M059J (cell line): ENCODE results near the gene PCDHGB5. TPM values are rescaled to one million over a fixed set of nuclear protein-coding genes. Genes with fewer than 3 reads are reported as not detected.
"Not testable (repeated sequence)": the region's sequence is repeated elsewhere in the genome, so short reads cannot be mapped to it uniquely, and the experiment has no call there.

Experiments
- DNase-seq: peaks from one replicate; pipeline ENCODE4 v3.0.0-alpha.2; 2012; ENCODE audit warnings: low read depth
- total RNA-seq: library from RNA; depleted of rRNA; stranded (reverse); fragments of >200 nt; shearing (Covaris generic); gene quantifications from 2 replicates; pipeline ENCODE4 v1.2.3, GENCODE V29; 2014; rRNA removed

PCDHGB5 gene
- not detected in 2 replicates for total RNA-seq

DNA sequence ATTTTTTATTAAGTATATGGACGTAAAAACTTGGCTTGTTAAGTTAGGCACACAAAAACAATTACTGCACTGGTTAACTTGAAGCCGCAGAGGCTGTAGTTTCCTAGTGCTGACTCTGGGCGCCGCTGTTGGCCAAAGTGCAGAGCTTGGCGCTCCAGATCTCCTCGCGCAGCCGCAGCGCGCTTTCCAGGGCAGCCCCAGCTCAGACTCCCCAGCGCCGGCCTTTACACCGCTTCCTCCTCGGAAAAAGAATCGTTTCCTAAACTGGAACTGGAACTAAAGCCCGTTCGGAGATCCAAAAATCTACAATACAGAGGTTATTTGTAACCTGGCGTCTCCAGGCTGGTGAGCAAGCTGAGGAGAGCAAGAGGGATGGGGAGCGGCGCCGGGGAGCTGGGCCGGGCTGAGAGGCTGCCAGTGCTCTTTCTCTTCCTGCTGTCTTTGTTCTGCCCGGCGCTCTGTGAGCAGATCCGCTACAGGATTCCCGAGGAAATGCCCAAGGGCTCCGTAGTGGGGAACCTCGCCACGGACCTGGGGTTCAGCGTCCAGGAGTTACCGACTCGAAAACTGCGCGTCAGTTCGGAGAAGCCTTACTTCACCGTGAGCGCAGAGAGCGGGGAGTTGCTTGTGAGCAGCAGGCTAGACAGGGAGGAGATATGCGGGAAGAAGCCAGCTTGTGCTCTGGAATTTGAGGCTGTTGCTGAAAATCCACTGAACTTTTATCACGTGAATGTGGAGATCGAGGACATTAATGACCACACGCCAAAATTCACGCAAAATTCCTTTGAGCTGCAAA, at the start of gene PCDHGB5:
TSS of gene PCDHGB5 (plus strand) at position 192 of the 796 bp plus-strand sequence. CDS start at position 373, 181 bp downstream.
- DNase-seq, result not testable (repeated sequence)

DNA sequence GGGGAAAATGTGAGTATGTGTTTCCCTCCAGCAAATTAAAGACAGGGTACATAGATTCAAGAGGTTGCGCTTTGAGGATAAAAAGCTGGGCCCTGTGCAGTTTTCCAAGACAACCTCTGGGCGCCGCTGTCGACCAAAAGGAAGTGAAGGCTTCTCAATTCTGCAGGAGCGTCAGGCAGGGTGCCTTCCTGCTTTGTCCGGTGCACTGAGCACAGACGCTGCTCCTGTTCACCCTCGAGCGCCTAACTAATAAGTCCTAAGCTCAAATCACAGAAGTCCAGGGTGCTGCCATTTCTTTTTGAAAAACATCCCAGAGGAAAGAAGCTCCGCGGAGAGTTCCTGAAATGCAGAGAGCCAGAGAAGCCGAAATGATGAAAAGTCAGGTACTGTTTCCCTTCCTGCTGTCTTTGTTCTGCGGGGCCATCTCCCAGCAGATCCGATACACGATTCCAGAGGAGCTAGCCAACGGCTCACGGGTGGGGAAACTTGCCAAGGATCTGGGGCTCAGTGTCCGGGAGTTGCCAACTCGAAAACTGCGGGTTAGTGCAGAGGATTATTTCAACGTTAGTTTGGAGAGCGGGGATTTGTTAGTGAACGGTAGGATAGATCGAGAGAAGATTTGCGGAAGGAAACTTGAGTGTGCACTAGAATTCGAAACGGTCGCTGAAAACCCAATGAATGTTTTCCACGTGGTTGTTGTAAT, 47.7 kb upstream of the PCDHGB5 start, which contains the start of gene PCDHGB1:
TSS of gene PCDHGB1 (plus strand) at position 183 of the 703 bp plus-strand sequence. CDS start at position 345, 162 bp downstream.
- DNase-seq, result peak; percentile 86

DNA sequence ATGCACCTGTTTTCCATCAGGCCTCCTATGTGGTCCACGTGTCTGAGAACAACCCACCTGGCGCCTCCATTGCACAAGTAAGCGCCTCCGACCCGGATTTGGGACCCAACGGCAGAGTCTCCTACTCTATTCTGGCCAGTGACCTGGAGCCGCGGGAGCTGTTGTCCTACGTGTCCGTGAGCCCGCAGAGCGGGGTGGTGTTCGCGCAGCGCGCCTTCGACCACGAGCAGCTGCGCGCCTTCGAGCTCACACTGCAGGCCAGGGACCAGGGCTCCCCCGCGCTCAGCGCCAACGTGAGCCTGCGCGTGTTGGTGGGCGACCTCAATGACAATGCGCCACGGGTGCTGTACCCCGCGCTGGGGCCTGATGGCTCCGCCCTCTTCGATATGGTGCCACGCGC, 46.2 kb upstream of the PCDHGB5 start:
- no peak for DNase-seq

DNA sequence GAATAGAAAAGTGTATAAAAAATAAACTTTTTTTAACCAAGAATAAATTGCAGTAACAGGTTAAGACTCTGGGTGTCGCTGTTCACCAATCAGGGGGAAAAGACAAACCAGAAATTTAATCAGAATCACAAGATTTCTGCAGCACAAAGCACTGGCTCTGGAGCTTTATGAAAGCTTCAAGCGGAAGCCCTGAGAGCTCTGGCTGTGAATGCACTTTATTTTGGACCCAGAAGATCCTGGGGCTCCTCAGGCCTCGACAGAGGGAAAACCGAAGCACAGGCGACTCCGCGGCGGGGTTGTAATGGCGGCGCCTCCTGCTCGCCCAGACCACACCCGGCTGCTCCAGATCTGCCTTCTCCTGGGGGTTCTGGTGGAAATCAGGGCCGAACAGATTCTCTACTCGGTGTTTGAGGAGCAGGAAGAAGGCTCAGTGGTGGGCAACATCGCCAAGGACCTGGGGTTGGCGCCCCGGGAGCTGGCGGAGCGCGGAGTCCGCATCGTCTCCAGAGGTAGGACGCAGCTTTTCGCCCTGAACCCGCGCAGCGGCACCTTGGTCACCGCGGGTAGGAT, 42.8 kb upstream of the PCDHGB5 start, which contains the start of gene PCDHGA4:
TSS of gene PCDHGA4 (plus strand) at position 122 of the 570 bp plus-strand sequence. CDS start at position 209, 87 bp downstream.
- DNase-seq, result no peak

DNA sequence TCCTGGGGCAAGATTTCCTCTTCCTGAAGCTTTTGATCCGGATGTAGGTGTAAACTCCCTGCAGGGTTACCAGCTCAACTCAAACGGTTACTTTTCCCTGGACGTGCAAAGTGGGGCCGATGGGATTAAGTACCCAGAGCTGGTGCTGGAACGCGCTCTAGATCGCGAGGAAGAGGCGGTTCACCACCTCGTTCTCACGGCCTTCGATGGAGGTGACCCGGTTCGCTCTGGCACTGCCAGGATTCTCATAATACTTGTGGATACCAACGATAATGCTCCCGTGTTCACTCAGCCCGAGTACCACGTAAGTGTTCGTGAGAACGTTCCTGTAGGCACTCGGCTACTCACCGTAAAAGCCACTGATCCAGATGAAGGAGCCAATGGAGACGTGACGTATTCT, 42.1 kb upstream of the PCDHGB5 start:
- no peak for DNase-seq

DNA sequence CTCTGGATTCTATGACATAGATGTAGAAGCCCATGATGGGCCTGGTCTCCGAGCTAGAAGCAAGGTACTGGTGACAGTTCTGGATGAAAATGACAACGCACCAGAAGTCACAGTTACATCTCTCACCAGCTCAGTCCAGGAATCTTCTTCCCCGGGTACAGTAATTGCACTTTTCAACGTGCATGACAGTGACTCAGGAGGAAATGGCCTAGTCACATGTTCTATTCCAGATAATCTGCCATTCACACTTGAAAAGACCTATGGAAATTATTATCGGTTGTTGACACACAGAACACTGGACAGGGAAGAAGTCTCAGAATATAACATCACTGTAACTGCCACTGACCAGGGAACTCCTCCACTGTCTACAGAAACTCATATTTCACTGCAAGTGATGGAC, 41.6 kb upstream of the PCDHGB5 start:
- no peak for DNase-seq

DNA sequence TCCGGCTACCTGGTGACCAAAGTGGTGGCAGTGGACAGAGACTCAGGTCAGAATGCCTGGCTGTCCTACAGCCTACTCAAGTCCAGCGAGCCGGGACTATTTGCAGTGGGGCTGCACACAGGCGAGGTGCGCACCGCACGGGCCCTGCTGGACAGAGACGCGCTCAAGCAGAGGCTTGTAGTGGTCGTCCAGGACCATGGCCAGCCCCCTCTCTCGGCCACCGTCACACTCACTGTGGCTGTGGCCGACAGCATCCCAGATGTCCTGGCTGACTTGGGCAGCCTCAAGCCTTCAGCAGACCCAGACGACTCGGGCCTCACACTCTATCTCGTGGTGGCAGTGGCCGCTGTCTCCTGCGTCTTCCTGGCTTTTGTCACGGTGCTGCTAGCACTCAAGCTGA, 40.8 kb upstream of the PCDHGB5 start:
- no peak for DNase-seq

DNA sequence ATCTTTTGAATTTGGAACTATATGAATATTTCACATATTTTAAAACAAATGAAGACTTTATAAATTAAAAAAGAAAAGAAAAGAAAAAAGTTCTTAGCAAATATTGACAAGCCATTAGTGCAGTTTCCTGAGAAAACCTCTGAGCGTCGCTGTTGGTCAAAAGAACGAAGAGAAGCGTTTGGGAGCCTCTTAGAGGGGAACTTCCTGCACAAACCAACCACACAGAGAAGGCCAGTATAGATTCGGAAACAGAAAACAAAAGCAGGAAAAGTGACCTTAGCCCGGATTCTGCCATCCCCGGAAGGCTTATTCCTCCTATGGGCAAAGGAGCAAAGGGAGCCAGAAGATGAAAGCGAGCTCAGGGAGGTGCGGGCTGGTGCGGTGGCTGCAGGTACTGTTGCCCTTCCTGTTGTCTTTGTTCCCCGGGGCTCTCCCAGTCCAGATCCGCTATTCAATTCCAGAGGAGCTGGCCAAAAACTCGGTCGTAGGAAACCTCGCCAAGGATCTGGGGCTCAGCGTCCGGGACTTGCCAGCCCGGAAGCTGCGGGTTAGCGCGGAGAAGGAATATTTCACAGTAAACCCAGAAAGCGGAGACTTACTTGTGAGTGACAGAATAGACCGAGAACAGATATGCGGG, 37.8 kb upstream of the PCDHGB5 start, which contains the start of gene PCDHGB2:
TSS of gene PCDHGB2 (plus strand) at position 205 of the 637 bp plus-strand sequence. CDS start at position 347, 142 bp downstream.
- DNase-seq, result peak; percentile 9

DNA sequence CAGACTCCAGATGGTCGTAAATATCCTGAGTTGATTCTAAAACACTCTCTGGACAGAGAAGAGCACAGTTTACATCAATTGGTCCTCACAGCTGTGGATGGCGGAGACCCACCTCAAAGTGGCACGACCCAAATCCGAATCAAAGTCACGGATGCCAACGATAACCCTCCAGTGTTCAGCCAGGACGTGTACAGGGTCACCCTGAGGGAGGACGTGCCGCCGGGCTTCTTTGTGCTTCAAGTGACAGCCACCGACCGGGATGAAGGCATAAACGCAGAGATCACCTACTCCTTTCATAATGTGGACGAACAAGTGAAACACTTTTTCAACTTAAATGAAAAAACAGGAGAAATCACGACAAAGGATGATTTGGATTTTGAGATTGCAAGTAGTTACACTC, 37.1 kb upstream of the PCDHGB5 start:
- no peak for DNase-seq

DNA sequence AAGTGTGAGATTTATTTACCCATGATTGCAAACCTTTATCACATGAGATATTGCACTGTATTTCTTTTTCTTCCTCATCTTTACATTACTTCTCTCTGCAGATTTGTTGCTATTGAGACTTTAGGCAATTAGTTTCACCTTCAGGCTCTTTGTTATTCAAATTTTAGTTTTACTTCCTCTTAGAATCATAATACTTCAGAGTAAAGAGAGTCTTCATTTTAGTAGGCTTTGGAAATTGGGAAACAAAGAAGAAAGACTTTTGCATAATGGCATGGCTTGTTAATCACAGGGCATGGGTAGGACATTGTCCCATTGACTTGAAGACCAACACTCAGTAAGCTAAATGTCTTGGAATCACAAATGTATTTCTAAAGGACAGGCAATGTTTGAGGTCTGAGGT, 35.0 kb upstream of the PCDHGB5 start:
- no peak for DNase-seq

DNA sequence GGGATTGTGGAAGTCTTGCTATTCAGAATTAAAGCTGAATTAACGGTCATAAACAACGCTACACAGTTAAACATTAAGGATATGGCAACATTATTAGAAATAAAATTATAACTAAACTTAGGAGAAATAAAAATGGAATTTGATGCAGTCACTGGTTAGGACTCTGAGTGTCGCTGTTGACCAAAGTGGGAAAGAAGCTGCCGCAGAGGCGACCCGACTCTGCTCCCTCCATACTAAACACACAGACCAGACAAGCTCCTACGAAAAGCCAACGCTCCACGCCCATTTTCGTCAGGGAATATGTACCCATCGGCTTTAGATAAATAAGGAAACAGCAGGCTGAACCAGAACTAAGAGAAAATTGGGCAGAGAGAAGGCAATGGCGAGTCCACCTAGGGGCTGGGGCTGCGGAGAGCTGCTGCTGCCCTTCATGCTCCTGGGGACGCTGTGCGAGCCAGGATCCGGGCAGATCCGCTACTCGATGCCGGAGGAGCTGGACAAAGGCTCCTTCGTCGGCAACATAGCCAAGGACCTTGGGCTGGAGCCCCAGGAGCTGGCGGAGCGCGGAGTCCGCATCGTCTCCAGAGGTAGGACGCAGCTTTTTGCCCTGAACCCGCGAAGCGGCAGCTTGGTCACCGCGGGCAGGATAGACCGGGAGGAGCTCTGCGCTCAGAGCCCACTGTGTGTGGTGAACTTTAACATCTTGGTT, 33.6 kb upstream of the PCDHGB5 start, which contains the start of gene PCDHGA5:
TSS of gene PCDHGA5 (plus strand) at position 211 of the 709 bp plus-strand sequence. CDS start at position 380, 169 bp downstream.
- DNase-seq, result no peak

DNA sequence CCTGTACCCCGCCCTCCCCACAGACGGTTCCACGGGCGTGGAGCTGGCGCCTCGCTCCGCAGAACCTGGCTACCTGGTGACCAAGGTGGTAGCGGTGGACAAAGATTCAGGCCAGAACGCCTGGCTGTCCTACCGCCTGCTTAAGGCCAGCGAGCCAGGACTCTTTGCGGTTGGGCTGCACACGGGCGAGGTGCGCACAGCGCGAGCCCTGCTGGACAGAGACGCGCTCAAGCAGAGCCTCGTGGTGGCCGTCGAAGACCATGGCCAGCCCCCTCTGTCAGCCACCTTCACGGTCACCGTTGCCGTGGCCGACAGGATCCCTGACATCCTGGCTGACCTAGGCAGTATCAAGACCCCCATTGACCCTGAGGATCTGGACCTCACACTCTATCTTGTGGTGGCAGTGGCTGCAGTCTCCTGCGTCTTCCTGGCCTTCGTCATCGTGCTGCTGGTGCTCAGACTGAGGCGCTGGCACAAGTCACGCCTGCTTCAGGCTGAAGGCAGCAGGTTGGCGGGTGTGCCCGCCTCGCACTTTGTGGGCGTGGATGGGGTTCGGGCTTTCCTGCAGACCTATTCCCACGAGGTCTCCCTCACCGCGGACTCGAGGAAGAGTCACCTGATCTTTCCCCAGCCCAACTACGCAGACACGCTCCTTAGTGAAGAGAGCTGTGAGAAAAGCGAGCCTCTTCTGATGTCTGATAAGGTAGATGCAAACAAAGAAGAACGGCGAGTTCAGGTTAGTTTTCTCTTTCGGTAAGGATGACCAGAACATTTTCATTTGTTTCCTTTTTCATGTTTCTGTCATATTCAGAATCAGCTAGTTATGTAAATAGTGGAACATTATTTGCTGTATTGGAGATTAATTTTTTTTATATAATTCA, 31.5 kb upstream of the PCDHGB5 start:
- DNase-seq, result no peak

DNA sequence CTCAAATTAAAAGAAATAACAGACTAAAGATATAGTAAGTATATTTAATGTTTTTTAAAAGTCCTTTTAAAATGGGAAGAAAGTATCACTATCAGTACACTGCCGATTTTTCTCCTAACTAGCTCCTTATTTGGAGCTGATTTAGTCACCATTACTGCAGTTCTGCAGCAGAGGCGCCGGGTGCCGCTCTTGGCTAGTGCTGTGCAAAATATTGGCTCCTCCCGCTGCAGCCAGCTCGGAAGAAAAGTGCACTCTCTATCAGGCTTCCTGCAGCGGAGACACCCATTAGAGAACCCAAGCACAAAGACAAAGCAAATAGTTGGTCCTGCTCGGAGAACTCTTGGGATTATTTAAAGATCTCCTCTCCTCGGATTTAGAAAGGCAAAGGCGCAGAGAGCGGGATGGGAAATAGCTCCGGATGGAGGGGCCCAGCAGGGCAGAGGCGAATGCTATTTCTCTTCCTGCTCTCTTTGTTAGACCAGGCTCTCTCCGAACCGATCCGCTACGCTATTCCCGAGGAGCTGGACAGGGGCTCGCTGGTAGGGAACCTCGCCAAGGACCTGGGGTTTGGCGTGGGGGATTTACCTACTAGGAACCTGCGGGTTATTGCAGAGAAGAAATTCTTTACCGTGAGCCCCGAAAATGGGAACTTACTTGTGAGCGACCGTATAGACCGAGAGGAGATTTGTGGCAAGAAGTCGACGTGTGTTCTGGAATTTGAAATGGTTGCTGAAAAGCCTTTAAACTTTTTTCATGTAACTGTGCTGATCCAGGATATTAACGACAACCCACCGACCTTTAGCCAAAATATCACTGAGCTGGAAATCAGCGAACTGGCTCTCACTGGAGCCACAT, 27.5 kb upstream of the PCDHGB5 start, which contains the start of gene PCDHGB3:
TSS of gene PCDHGB3 (plus strand) at position 249 of the 855 bp plus-strand sequence. CDS start at position 402, 153 bp downstream.
- no peak for DNase-seq

DNA sequence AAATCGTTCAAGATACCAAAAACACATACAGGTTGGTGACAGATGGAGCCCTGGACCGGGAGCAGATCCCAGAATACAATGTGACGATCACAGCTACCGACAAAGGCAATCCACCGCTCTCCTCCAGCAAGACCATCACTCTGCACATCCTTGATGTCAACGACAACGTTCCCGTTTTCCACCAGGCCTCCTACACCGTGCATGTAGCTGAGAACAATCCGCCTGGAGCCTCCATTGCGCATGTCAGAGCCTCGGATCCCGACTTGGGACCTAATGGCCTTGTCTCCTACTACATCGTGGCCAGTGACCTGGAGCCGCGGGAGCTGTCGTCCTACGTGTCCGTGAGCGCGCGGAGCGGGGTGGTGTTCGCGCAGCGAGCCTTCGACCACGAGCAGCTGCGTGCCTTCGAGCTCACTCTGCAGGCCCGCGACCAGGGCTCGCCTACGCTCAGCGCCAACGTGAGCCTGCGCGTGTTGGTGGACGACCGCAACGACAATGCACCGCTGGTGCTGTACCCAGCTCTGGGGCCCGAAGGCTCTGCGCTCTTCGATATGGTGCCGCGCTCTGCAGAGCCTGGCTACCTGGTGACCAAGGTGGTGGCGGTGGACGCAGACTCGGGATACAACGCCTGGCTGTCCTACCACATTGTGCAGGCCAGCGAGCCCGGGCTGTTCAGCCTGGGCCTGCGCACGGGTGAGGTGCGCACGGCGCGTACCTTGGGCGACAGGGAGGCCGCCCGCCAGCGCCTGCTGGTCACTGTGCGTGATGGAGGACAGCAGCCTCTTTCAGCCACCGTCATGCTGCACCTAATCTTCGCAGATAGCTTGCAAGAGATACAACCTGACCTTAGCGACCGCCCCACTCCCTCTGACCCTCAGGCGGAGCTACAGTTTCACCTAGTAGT, 25.9 kb upstream of the PCDHGB5 start:
- DNase-seq, result no peak

DNA sequence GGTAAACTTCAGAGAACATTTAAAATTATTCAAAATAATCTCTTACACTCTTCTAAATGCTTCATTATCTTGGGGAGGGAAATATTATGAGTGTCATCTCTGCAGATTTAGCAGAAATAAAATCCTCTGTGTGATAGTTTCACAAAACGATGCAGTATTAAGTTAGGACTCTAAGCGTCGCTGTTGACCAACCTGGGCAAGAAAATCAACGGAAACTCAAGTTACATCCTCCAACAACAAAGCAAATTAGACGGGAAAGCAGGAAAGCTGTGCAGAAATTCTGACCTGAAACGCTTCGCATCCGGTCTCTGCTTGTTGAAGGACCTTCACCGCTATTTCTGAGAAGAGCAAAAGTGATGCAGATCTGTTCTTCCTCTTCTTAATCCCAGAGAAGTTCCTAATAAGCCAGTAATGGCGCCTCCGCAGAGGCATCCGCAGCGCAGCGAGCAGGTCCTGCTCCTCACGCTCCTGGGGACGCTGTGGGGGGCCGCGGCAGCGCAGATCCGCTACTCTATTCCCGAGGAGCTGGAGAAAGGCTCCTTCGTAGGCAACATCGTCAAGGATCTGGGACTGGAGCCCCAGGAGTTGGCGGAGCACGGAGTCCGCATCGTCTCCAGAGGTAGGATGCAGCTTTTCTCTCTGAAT, 24.0 kb upstream of the PCDHGB5 start, which contains the start of gene PCDHGA6:
TSS of gene PCDHGA6 (plus strand) at position 219 of the 645 bp plus-strand sequence. CDS start at position 412, 193 bp downstream.
- no peak for DNase-seq

DNA sequence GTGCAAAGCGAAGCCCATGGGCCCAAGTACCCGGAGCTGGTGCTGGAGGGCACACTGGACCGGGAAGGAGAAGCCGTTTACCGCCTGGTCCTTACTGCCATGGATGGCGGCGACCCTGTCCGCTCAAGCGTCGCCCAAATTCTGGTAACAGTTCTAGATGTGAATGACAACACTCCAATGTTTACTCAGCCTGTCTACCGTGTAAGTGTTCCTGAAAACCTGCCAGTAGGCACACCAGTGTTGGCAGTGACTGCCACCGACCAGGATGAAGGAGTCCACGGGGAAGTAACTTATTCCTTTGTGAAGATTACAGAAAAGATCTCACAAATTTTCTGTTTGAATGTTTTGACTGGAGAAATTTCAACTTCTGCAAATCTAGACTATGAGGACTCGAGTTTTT, 23.1 kb upstream of the PCDHGB5 start:
- no peak for DNase-seq
